GM21619 (cell line): ENCODE results near the gene ZC3HAV1.
"Not testable (repeated sequence)": the region's sequence is repeated elsewhere in the genome, so short reads cannot be mapped to it uniquely, and the experiment has no call there.

Experiments
- ATAC-seq: cut with Tn5 transposase; IDR thresholded peaks from one replicate; pipeline ENCODE4 v1.9.1; 2021; ENCODE audit not compliant: unreplicated experiment

Gene ZC3HAV1

DNA sequence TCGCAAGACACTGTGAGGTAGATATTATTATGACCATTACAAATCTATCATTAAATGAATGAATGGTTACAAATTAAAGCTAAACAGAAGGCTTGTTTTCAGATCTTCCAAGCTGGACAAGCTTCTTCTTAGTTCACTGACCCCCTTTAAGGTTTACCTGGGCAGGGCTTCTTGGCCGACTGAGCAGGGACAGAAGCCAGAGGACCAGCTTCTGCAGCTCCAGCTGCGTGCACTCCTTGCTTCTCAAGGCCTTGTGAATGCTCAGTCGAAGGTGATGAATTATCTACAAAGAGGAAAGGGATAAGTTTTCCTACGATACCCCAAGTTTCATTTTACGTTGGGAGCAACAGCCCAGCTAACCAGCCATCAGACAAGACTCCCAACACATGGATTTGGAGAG is 83.0 kb downstream of the ZC3HAV1 start:
- no peak for ATAC-seq

DNA sequence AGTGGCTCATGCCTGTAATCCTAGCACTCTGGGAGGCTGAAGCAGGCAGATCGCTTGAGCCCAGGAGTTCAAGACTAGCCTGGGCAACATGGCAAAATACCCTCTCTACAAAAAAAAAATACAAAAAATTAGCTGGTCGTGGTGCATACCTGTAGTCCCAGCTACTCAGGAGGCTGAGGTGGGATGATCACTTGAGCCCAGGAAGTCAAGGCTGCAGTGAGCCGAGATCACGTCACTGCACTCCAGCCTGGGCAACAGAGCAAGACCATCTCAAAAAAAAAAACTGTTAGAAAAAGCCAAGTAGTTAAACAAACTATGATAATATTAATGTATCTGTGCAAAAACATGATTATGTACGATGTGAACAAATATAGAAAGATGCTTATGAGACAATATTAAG is 83.7 kb downstream of the ZC3HAV1 start:
- not testable (repeated sequence) for ATAC-seq

DNA sequence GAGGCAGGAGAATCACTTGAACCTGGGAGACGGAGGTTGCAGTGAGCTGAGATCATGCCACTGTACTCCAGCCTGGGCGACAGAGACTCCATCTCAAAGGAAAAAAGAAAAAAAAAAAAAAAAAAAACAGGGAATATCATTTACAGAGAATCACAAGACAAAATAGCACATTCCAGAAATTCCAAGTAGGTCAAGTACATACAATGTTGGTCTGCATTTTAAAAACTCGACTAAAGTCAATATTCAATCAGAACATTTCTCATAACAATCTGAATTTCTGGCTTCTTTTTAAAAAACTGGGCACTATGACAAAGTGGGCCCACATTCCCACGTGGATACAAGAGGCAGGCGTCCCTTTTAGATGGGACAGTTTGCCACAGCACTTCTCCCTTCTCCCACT is 86.4 kb downstream of the ZC3HAV1 start:
- no peak for ATAC-seq

DNA sequence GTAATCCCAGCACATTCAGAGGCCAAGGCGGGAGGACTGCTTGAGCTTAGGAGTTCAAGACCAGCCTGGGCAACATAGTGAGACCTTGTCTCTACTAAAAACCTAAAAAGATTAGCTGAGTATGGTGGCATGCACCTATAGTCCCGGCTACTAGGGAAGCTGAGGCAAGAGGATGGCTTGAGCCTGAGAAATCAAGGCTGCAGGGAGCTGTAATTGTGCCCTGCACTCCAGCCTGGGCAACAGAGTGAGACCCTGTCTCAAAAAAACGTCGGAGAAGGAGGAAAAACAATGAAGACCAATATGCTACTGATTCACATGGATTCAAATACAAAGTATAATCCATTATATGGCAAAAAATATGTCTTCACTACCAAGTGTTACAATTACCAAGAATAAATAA is 87.2 kb downstream of the ZC3HAV1 start:
- no peak for ATAC-seq

DNA sequence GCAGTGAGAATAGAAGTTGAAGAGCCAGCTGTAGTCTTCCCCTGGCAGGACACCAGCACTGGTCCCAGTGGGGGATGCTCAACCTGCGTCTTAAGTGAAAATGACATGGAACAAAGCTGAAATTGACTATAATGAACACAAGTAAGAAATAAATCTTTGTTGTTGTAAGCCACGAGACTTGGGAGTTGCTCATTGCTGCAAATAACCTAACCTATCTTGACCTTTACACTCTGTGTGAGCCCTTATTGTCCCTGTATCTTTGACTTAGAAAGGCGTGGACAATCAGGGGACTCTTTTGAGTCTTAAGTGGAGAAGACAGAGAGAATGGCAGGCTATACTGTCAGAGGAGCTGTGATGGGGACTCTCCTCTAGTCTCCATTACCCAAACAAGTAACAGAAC is 90.6 kb downstream of the ZC3HAV1 start:
- ATAC-seq, result no peak

DNA sequence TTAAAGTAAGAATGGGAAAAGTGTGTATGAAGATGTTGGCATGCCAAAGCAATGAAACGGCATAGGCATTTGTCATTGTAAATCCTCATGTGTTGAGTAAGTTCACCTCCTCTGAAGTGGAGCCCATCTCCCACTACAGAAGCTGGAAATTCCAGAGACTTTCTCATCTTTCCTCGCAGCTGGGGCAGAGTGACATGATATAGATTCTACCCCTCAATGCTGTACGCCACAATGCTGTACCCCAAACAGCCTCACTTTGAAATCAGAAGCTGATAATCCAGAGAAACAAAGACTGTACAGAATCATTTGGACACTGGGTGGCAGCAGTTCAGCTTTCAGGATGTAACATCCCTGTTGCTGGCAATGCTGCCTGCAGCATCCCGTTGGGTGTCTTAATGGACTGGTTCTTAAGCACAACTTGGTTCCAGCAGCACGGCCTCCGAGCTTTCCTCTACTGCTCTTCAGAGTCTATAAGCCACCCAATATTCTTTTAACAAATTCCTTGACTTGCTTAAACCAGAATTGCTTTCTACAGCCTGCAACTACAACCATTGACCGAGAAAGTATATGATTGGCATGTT is 92.5 kb downstream of the ZC3HAV1 start:
- ATAC-seq, result peak; percentile 92

DNA sequence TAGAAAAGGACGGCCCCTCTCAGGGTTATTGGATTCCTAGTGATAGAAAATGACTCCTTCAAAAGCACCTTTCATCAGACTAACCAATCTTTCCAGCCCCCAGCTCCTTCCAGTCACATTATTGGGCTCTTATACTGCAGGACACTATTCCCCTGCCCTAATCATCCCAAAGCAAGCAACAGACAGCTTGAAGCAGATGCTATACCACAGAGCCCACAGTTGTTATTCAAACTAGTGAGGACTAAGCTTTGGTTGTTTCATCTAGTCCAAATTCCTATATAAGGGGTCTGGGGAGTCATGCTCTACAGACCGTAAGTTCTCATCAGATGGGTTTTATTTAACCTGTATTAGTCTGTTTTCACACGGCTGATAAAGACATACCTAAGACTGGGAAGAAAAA is 98.1 kb downstream of the ZC3HAV1 start:
- no peak for ATAC-seq

DNA sequence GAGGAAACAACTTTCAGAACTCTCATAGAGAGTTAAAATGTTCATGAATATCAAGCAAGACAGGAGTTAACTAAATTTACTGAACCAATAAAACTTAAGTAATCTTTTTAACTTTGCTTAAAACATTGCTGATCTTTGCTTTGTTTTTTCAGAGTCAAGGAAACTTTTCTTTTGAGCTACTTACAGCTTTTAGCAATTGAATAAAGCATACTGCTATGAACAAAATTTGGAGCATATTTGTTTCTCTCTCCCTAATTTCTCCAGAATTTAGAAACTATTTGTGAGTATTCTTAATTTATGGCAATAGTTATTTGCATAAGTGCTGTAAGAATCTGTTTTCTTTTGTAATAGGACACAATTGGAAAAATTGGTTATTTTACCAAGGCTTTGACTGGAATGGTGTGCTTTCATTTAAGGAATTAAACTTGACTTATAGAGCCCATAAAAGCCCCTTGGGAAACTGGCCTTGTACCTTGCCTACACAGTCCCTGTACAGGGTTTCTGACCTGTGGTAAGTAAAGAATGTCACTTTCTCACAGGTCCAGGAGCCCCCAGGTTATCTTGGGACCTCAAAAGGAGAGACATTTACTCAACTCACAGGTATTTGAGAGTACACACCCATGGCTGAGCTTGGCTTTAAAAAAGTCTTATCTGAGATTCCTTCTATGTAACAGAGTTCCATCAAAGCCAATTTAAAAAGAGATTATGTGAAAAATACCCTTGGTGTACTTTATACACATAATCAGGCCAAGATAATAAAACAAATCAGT is 105.0 kb downstream of the ZC3HAV1 start:
- ATAC-seq, result no peak

DNA sequence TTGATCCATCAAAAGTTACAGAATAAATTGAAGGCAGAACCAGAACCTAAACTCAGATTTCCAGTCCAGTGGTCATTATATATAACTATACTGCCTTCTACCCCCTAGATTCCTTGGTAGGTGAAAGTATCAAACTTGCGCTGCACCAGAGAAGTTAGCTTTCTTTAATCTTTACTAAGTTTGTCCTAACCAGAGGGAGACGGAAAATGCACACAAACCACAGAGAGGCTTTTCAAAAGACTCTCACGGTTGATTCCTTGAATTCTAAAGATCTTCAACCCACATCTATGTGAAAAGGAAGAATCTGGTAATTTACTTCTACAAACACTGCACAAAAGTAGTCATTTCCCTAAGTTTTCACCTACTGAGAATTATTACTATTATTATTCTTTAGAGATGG is 110.1 kb downstream of the ZC3HAV1 start:
- no peak for ATAC-seq
